ENCODE results near the gene USP22. TPM values are rescaled to one million over a fixed set of nuclear protein-coding genes. Genes with fewer than 3 reads are reported as not detected.

USP22 gene
- polyA plus RNA-seq, 3 donors, result 20.4 to 69.9 (median 27.3) TPM

- no peak overlapping the region for H2AFZ ChIP-seq (ENCODE audit: insufficient read depth, low read depth, low read length, poor library complexity, severe bottlenecking)
- peaks cover 100% of the 10 kb centered on the region for H3K79me2 ChIP-seq (ENCODE audit: insufficient read depth, low read length)
- intact Hi-C loops (cut with micrococcal nuclease), result no loop called here
- no peak overlapping the region for H3K9ac ChIP-seq (ENCODE audit: insufficient read depth, low read length, poor library complexity, severe bottlenecking)
- no peaks in the 10 kb centered on the region for H3K9me3 ChIP-seq (replicated peaks in 1 of 2; ENCODE audit: control insufficient read depth in 1 of 2, insufficient read depth in 1 of 2, low read length in 2 of 2)
- H3K27me3 ChIP-seq (ENCODE audit: control insufficient read depth in 2 of 2, insufficient read depth in 2 of 2, low read length in 2 of 2), result no peaks in the 10 kb centered on the region
- 100% methylated on average over 2 of the region's 2 CpGs for WGBS (ENCODE audit: insufficient coverage)
- Mint-ChIP-seq H3K4me3 (no peak overlapping the region), H3K27me3 (ENCODE audit: low read depth in 3 of 3) (peaks cover 0 to 4% (median 2%) of the 10 kb centered on the region in 3 donors), H3K4me1 (peaks cover 77% of the 10 kb centered on the region), H3K27ac (peak overlapping the region in 4 of 7 donors; percentile 1 to 93 (median 84)), H3K36me3 (peaks cover 11 to 18% of the 10 kb centered on the region in 2 donors), H3K9me3 (no peaks in the 10 kb centered on the region)
- peaks cover 3 to 26% of the 10 kb centered on the region in 2 donors for H3K36me3 ChIP-seq (replicated peaks in 1 of 2; ENCODE audit: control insufficient read depth in 1 of 2, insufficient read depth in 2 of 2, low read length in 2 of 2)
- no peak overlapping the region for H3K4me2 ChIP-seq (replicated peaks; ENCODE audit: extremely low read depth, low read length, poor library complexity, severe bottlenecking)
- H4K20me1 ChIP-seq (ENCODE audit: insufficient read depth, low read length), result peaks cover 100% of the 10 kb centered on the region
- H3K4me1 ChIP-seq (ENCODE audit: control insufficient read depth in 1 of 2, insufficient read depth in 2 of 2, low read length in 2 of 2), result peaks cover 44 to 64% of the 10 kb centered on the region in 2 donors
- DNase-seq, result no peak
- no peak overlapping the region for H3K4me3 ChIP-seq (replicated peaks in 1 of 3; ENCODE audit: low read depth in 2 of 3, low read length in 3 of 3)
- H3K27ac ChIP-seq (ENCODE audit: low read depth in 1 of 2, low read length in 2 of 2), result peak overlapping the region in 1 of 2 donors; percentile 27
- no peak for TF ChIP-seq CTCF (IDR thresholded peaks at IDR 0.05)
Observed at GRCh38 chr17:21033350-21033749, 9.5 kb downstream of the USP22 start.

GRCh38 chr17:21031756-21032396, 10.9 kb downstream of the USP22 start:
- H3K27ac Mint-ChIP-seq, result peak overlapping the region in 1 of 7 donors; percentile 2
- Histone ChIP-seq H3K9me3 (replicated peaks in 1 of 2; ENCODE audit: control insufficient read depth in 1 of 2, insufficient read depth in 1 of 2, low read length in 2 of 2) (no peaks in the 10 kb centered on the region), H3K27ac (ENCODE audit: low read depth in 1 of 2, low read length in 2 of 2) (peak overlapping the region in 1 of 2 donors; percentile 3), H3K4me1 (ENCODE audit: control insufficient read depth in 1 of 2, insufficient read depth in 2 of 2, low read length in 2 of 2) (peaks cover 39 to 55% of the 10 kb centered on the region in 2 donors), H3K4me2 (replicated peaks; ENCODE audit: extremely low read depth, low read length, poor library complexity, severe bottlenecking) (no peak overlapping the region), H3K9ac (ENCODE audit: insufficient read depth, low read length, poor library complexity, severe bottlenecking) (no peak overlapping the region), H4K20me1 (ENCODE audit: insufficient read depth, low read length) (peaks cover 100% of the 10 kb centered on the region), H3K4me3 (replicated peaks in 1 of 3; ENCODE audit: low read depth in 2 of 3, low read length in 3 of 3) (no peak overlapping the region), H3K36me3 (replicated peaks in 1 of 2; ENCODE audit: control insufficient read depth in 1 of 2, insufficient read depth in 2 of 2, low read length in 2 of 2) (peaks cover 16 to 31% of the 10 kb centered on the region in 2 donors), H3K27me3 (ENCODE audit: control insufficient read depth in 2 of 2, insufficient read depth in 2 of 2, low read length in 2 of 2) (no peaks in the 10 kb centered on the region), H3K79me2 (ENCODE audit: insufficient read depth, low read length) (peaks cover 100% of the 10 kb centered on the region), H2AFZ (ENCODE audit: insufficient read depth, low read depth, low read length, poor library complexity, severe bottlenecking) (no peak overlapping the region)
- H3K36me3 Mint-ChIP-seq, result peaks cover 21 to 31% of the 10 kb centered on the region in 2 donors
- H3K9me3 Mint-ChIP-seq, result no peaks in the 10 kb centered on the region
- peaks cover 64% of the 10 kb centered on the region for H3K4me1 Mint-ChIP-seq
- DNase-seq, result no peak
- H3K27me3 Mint-ChIP-seq (ENCODE audit: low read depth in 3 of 3), result peaks cover 0 to 4% (median 2%) of the 10 kb centered on the region in 3 donors
- no peak overlapping the region for H3K4me3 Mint-ChIP-seq
- no peak for TF ChIP-seq CTCF (IDR thresholded peaks at IDR 0.05)
- intact Hi-C loops (cut with micrococcal nuclease), result no loop called here
- 79% methylated on average over 7 of the region's 8 CpGs for WGBS (ENCODE audit: insufficient coverage)

All from CD14-positive monocyte (primary cell).